Cerebellar cortex (tissue), 1 donor: ENCODE measurements around the gene PTPRN2.

Experiments used
- DNase-seq: peaks from one replicate; pipeline ENCODE4 v3.0.0-alpha.2; 2015; ENCODE audit warnings: low spot score

Gene PTPRN2

DNA sequence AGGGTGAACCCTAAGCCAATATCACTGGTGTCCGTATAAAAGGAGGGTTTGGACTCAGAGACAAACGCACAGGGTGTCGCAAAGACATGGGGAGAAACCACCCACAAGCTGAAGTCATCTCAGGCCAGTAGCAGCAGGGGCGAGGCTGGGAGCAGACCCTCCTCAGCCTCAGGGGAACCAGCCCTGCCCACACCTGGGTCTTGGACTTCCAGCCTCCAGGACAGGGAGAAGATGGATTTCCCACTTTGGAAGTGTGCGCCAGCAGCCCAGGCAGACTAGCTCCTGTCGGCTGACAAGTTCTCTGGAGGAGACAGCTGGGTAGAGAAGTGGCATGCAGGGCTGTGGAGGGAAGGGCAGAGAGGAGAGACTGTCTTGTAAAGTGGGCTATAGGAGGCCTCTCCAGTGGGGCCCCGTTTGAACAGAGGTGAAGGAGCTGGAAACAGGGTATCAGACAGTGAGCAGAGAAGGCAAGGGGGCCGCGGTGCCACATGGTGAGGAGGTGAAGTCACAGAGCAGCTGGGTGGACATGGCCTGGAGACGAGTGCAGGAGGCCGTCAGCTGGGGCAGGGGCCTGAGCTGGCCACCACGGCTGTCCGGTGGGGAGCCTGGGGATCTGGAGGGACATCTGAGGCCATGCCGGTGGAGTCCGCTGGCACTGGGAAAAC, 475.6 kb downstream of the PTPRN2 start:
- DNase-seq: no peak

DNA sequence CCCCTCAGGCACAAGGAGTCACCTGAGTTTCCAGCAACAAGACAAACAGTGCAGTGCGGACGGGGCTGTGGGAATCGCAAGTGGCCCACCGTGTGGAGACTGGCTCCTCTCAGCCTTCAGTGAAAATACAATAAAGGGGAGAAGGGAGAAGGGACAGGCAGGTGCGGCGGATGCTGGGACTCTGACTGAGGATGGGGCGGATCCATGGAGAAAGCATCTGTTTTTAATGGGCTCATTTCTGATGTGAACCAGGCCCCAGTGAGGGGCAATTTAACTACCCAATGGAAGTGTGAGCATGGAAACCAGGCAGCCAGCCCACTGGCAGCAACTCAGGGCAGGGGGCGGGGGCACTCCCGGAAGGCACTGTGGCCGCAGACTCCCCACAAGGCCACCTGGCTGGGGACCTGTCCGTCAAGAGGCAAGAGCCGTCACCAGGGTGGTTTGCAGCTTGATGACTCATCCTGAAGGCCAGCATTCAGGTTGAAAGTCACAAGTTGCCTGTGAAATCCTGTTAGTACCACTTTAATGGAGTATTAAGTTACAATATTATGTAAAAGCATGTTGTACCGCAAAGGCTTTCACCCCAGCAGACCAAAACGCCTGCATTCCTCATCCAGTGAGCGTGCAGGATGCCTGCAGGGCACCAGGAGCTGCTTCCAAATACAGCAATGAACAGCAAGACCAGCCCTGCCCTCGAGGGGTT, 476.4 kb downstream of the PTPRN2 start:
- no peak for DNase-seq

DNA sequence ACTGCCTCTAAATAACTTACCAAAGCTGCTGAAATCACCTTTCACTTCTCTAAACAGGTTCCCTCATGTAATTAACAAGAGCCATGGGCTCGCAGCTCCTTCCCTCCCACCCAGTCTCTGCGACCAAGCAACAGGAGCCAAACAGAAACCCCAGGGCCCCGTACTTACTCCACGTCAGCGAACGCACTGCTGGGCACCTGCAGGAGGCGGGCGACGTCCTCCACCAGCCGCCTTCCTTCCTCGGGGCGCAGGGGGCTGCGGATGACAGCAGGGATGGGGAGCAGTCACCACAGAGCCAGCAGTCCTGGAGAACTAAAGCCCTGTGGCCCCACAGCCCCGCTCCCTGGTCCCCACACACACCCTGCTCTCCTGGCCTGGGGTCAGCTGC, 477.0 kb downstream of the PTPRN2 start:
- DNase-seq: no peak

DNA sequence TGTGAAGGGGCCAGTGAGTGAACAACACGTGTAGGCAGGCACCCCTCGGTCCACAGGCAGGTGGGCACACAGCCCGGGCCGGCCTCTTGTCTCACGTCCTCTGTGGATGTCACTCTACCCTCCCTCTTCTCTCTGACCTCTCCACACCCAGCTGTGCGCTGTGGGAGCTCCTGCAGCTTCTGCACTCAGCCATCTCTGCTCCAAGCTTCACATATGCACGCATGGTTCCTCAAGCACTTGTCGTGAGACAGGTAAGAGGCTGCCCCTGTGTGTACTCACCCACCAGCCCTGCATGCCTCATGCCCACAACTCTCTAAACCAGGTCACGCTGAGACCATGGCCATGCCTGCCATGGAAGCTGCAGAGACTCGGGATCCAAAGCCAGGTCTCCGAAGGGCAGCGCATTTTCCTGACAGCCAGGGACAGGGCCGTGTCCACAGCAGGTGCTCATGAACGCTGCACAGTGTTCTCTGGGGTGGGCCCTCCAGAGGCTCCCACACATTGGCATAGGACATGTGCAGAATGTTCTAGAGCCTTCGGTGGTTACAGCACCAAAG, 477.5 kb downstream of the PTPRN2 start:
- no peak for DNase-seq

DNA sequence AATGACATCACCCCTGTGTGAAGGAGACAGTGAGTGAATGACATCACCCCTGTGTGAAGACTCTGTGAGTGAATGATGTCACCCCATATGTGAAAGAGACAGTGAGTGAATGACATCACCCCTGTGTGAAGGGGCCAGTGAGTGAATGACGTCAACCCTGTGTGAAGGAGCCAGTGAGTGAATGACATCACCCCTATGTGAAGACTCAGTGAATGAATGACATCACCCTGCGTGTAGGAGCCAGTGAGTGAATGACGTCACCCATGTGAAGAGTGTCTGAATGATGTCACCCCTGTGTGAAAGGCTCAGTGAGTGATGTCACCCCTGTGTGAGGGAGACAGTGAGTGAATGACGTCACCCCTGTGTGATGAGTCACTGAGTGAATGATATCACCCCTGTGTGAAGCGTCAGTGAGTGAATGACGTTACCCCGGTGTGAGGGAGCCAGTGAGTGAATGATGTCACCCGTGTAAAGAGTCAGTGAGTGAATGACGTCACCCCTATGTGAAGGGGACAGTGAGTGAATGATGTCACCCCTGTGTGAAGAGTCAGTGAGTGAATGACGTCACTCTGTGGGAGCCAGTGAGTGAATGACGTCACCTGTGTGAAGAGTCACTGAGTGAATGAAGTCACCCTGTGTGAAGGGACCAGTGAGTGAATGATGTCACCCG, 478.1 kb downstream of the PTPRN2 start:
- DNase-seq: no peak

DNA sequence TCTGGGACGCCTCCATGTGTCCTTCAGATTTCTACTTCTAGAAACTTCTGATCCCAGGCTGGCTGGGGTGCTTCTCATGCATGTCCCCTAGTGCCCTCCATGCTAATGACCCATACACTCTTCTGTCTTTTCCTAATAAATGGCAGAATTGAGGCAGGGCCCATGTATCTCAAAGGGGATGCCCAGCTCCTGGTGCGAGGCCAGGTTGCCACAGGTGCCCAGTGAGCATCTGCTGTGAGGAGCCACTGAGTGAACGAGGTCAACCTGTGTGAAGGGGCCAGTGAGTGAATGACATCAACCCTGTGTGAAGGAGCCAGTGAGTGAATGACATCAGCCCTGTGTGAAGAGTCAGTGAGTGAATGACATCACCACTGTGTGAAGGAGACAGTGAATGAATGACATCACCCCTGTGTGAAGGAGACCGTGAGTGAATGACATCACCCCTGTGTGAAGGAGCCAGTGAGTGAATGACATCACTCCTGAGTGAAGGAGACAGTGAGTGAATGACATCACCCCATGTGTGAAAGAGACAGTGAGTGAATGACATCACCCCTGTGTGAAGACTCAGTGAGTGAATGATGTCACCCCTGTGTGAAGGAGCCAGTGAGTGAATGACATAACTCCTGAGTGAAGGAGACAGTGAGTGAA, 478.9 kb downstream of the PTPRN2 start:
- DNase-seq: no peak

DNA sequence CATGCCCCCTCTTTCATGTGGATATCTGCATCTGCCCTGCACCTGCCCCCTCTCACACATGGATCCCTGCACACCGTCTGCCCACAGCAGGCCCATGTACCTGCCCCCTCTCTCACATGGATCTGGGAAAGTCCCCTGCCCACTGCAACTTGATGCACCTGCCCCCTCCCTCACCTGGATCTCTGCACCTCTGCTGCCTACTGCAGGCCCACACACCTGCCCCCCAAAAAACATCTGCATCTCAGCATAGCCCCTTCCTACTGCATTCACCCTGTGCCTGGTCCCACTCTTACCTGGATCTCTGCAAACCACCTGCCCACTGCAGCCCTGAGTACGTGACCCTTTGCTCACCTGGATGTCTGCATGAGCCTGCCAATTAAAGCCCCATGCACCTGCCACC, 479.8 kb downstream of the PTPRN2 start:
- no peak for DNase-seq

DNA sequence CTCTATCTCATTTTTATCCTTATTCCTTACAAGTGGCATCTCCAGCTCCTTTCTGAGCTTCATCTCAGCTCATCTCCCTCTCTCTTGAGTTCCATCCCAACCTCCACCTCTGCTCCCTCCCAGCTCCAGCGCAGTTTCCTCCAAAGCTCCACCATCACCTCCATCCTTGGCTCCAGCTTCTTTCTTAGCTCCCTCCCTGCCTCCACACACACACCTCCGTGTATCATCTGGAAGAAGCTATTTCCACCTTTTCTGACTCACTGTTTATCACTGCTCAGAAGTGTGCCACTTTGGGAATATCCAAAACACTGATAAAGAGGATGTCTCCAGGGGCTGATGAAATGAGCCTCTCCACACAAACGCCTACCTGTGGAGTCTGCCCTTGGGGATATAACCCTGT, 481.4 kb downstream of the PTPRN2 start:
- no peak for DNase-seq

DNA sequence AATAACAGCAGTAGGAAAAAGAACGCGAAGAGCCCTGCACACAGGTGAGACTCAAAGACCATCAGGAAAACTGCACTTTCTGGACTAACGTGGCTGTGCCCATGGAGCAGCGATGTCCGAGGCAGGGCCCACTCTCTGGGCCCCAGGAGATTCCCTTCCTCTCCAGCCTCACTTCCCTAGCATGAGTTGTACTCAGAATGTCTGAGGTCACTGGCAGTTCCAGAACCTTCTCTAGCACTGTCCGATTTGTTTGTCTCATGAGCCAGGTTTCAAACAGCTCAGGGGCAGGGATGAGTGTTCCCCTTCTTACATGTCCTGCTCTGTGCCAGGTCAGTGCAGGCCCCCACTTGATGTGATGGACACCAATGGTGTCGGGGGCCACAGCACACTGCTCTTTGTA, 484.2 kb downstream of the PTPRN2 start:
- DNase-seq: no peak

DNA sequence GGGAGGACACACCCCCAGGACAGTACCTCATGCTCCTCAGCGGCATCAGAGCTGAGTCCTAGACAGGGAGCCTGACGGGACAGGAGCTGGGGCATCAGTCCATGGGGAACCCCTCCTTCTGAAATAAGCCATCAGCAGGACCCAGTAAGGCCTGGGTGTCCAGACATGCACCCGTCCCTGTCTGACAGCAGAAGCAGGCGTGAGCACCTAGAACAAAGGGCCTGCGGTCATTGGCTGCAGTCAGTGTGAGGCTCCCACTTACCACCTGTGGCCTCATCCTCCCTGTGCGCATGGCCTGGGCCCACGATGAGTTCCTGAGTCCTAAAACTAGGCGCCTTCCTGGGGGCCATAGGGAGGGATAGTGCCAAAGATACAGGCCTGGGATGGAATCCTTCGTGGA, 484.7 kb downstream of the PTPRN2 start:
- DNase-seq: no peak

DNA sequence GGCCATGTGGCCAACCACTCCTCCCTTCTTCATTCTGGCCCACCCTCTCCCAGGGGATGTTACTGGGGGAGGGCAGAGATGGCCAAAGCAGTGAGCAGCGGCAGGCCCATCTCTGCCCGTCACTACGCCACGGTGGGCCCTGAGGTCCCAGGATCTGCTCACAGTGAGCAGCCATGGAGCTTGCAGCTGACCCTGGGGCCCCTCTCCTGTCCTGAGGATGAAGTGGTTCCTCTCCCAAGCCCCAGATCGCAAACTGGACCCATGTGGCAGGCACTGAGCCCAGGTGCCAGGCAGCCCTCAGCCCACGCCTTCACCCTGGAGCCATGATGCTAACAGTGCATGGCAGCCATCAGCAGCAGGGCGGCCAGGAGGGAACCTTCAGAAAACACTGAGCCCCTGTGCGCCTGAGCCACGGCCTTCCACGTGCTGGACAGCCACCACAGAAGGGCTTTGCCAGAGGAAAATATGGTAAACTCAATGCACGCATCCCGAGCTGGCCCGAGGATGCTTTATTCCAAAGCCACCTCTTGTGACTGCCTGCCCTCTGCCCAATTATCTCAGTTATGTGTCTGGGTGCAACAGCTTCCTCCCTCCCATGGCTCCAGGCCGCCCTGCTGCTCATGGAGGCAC, 485.7 kb downstream of the PTPRN2 start:
- no peak for DNase-seq

DNA sequence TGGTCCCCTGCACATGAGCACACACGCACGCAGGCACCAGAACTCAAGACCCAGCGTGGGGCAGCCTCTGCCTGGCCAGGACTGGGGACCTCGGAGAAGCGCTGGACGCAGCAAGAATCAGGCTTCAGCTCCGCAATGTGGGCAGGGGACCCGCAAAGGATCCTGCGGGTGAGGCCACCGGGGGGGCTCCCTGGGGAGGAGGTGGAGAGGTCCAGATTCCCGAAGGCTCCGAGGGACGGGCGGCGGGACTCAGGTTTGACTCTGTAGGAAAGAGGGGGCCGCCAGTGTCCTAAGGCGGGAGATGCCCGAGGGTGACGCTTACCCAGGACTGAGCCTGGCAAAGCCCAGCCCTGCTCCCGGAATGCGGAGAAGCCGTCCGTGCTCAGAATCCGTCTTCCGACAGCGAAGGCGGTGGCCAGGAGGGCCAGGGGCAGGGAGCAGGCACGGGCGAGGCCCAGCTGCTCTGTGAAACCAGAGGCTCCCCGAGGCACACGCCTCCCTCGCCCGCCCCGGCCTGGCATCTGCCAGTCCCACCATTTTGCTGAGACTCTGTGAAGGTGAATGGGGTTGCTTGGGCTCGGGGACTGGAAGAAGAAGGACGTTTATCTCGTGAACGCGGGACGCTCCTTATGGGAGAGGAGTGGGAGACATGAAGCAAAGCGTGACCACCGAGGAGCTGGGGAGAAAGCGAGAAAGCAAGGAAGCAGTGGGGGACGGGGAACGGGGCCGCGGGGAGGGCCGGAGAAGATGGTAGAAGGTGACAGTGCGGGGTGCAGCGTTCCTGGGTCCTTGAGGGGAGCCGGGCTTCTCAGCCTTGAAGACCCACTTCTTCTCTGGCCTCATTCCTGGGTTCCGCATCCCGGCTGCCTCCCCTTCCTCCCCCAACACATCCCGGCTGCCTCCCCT, 489.2 kb downstream of the PTPRN2 start:
- no peak for DNase-seq

DNA sequence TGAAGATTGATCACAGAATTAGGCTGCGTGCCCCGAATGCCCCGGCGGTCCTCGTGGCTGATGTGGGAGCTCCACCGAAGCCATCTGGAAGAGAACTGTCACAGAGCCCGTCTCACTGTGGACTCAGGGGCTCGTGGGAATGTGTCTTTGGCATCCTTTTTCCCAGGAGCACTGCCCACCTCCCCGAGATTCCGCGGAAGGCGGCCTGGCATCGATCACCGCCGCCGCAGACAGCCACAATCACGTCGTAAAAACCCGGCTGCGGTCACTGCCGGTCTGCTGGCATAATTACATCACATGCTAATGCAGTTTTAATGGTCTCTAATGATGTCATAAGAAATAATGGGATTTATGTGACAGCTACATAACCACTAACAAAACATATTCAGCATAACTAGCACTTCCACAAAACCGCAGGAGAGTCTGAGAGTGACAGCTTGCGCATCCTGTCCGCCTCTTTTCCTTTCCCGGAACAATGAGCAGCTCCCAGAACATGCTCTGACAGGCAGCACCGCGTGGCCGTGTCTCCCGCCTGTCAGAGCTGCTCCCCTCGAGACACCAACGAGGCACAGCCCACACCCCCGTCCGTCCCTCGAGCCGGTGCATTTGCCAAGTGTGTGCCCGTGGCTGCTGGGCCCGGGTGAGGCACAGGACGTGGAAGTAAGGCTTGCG, 490.0 kb downstream of the PTPRN2 start:
- no peak for DNase-seq

DNA sequence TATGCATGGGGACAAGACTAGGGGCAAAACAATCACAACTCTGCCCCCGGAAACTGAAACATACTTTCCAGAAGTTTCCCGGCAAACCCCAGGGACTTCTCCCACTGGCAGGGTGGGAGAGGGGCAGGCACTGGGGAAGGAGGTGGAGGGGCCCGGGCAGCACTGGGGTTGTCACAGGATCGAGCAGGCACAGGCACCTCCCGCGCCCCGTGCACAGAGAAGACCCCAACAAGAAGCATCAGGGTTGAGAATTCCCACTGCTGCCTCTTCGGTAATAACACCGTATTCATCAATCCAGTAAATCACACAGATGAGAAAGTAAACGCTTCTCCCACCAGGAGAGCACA, 490.5 kb downstream of the PTPRN2 start:
- DNase-seq: no peak

DNA sequence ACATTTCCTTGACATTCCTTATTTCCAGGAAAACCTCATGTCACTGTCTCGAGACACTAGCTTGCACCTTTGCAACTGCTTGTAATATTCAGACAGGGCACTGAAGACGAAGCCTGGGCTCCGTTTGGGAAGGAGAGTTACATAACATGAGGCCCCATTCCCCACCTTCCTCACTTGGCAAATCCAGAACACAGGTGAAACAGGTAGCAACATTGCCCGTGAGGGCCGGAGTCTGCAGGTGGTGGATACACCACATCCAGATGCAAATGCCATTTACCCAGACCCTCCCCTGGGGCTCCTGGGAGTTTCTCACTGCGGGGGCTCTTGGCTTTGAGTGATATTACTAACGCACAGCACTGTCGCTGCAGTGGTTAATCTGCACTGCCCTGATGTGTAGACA, 491.0 kb downstream of the PTPRN2 start:
- DNase-seq: no peak

DNA sequence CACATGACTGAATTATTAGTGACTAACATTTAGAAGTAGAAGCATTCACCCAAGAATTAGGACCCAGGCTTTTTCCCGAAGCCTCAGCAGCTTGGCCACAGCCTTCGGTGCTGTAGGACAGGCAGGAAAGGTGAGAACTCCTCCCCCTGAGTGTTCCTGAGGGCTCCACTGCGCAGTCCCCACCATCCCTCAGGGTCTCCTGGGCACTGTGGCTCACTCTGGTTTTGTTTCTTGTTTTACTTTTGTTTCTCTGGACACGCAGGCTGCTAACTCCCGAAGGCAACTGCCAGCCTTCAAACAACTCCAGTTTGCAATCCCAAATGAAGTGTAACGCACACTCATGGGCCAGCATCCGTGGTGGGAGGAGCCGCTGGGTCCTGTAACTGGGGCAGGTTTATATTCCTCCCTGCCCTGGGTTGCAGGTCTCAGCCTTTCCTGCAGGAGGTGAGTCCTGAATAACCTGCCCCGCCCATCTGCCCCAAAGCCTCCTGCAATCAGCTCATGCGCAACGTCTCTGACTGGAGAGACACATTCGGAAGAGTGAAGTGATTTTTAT, 492.9 kb downstream of the PTPRN2 start:
- no peak for DNase-seq

DNA sequence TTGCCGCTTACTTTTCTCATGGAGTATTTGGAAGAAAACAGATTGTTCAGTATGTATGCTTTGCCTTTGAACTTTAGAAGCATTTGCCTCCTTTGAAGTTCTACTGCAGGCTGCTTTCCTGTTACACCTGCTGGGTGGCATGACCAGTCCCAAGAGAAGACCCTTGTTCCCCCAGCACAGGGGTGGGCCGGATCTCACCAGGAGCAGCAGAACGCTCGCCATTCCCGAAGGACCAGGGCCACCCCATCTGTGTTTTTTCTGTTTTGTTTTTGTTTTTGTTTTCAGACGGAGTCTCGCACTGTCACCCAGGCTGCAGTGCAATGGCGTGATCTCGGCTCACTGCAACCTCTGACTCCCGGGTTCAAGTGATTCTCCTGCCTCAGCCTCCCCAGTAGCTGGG, 493.6 kb downstream of the PTPRN2 start:
- DNase-seq: no peak

DNA sequence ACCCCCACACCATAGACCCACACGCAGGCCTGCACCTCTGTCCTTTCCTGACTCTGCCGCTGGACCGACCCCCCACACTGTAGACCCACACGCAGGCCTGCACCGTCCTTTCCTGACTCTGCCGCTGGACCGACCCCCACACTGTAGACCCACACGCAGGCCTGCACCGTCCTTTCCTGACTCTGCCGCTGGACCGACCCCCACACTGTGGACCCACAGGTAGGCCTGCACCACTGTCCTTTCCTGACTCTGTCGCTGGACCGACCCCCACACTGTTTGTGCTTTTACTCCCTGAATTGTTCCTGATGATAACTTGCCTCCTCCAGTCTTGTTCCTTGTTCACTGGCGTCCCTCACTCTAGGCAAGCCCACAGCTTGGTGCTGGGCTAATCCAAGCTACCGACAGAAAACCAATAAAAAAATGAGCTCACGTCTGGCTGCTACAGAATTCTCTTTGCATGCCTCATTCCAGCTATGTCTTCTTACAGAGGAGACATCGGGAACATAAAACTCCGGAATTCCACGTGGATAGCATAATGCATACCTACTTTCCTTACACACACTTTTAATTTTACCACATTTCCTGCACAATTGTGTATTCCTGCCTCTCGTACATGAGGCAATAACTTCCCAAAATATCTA, 494.3 kb downstream of the PTPRN2 start:
- no peak for DNase-seq

DNA sequence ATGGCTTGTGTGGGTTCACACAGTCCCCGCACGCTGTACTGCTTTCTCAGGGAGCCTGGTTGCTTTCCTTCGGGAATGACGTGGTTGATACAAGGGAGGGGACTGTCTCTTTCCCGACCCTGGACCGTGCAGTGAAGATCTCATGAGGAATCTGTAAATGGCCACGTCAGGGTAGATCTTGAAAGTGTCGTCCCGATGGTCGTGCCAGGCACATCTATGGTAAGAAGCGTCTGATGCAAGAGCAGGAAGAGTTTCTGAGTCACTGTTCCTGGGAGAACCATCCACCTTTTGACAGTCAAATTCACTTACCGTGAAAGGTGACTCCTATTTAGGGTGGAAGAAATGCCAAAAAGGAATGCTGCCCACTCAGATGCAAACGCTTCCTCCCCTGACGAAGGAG, 500.4 kb downstream of the PTPRN2 start:
- DNase-seq: no peak
